Natural killer cell treated with Interleukin-12 subunit alpha and Interleukin-12 subunit beta and Interleukin-15 and Interleukin-18, amount 100 ng/mL, for 72 hours (primary cell): ENCODE measurements around the gene AFTPH. TPM values are rescaled to one million over a fixed set of nuclear protein-coding genes. Genes with fewer than 3 reads are reported as not detected.
A peak's percentile ranks its signal among the peaks of the same experiment; 100 is the strongest.

ENCODE experiments used
- ATAC-seq, 2 donors: fragments of 150-1000 bp; cut with Tn5 transposase in 1 of 2; sonication (Bioruptor Pico), chemical (Tn5 transposase) in 1 of 2; 2 replicates each; pipeline ENCODE4 v1.10.0; 2021
- DNase-seq: peaks from one replicate; pipeline ENCODE4 v3.0.0; 2022; ENCODE audit warnings: low spot score
- H3K27ac Mint-ChIP-seq, 2 donors: 1 replicate in 1 of 2; 2 replicates in 1 of 2; pipeline ENCODE4 v1.8.0; 2022; ENCODE audit warnings: mixed read lengths in 2 of 2, mild to moderate bottlenecking in 1 of 2, moderate library complexity in 1 of 2
- H3K27me3 Mint-ChIP-seq, 2 donors: 1 replicate in 1 of 2; 2 replicates in 1 of 2; pipeline ENCODE4 v1.8.0; 2022; ENCODE audit warnings: mixed read lengths in 2 of 2
- H3K36me3 Mint-ChIP-seq: one replicate; pipeline ENCODE4 v1.8.0; 2022; ENCODE audit warnings: mixed read lengths
- H3K4me1 Mint-ChIP-seq, 2 donors: 1 replicate in 1 of 2; 2 replicates in 1 of 2; pipeline ENCODE4 v1.8.0; 2022; ENCODE audit warnings: low read depth in 2 of 2, mixed read lengths in 2 of 2, mild to moderate bottlenecking in 1 of 2
- H3K4me3 Mint-ChIP-seq: one replicate; pipeline ENCODE4 v1.8.0; 2022; ENCODE audit warnings: mixed read lengths
- H3K9me3 Mint-ChIP-seq: 2 replicates; pipeline ENCODE4 v1.8.0; 2022; ENCODE audit warnings: mixed read lengths
- total RNA-seq, 2 donors: library from RNA; stranded (reverse); gene quantifications; one replicate each; pipeline ENCODE4 v1.2.3, GENCODE V29; 2022

AFTPH gene
- total RNA-seq, 2 donors from 2014 or later, result 38.7 to 49.0 TPM

GRCh38 chr2:64624862-64625261 is 100.7 kb downstream of the AFTPH start:
- Mint-ChIP-seq H3K9me3 (no peaks in the 10 kb centered on the region), H3K27me3 (no peaks in the 10 kb centered on the region), H3K4me1 (no peaks in the 10 kb centered on the region), H3K4me3 (no peak overlapping the region), H3K27ac (no peak overlapping the region), H3K36me3 (no peaks in the 10 kb centered on the region)
- ATAC-seq (peak in 1 of 2 donors; percentile 14), DNase-seq (peak; percentile 41)

- Mint-ChIP-seq H3K27me3 (no peaks in the 10 kb centered on the region), H3K27ac (peak overlapping the region in 1 of 2 donors; percentile 52), H3K4me3 (no peak overlapping the region), H3K4me1 (no peaks in the 10 kb centered on the region), H3K9me3 (no peaks in the 10 kb centered on the region), H3K36me3 (no peaks in the 10 kb centered on the region)
- ATAC-seq (peak in 1 of 2 donors; percentile 40), DNase-seq (peak; percentile 44)
Observed at GRCh38 chr2:64625299-64626145, 101.4 kb downstream of the AFTPH start.

DNA sequence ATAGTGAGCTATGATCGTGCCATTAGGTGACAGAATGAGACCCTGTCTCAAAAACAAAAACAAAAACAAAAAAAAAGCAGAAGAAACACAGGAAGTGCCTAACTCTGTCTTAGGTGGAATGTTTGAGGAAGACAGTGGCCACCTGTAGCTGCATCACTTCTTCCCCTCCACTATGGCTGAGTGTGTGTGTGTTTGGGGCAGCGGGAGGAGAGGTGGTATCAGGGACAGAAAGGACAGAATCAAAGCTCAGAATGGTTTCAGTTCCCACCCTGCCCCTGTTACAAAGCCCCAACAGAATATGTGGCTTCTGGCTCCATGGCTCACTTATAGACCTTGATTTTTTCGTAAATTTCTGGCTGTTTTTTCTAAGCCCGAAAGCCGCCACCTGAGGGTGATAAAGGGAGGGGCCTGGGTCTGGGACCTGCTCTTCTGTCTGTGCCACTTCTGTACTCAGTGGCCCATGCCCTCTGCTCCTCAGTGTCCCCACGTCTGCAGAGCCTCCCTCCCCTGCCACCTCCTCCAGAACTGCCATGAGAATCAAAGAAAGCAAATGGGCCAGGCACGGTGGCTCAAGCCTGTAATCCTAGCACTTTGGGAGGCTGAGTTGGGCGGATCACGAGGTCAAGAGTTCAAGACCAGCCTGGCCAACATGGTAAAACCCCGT is 102.2 kb downstream of the AFTPH start:
- H3K9me3 Mint-ChIP-seq, result no peaks in the 10 kb centered on the region
- H3K4me1 Mint-ChIP-seq, result no peaks in the 10 kb centered on the region
- no peaks in the 10 kb centered on the region for H3K36me3 Mint-ChIP-seq
- no peaks in the 10 kb centered on the region for H3K27me3 Mint-ChIP-seq
- DNase-seq (peak; percentile 18), ATAC-seq (no peak)
- H3K4me3 Mint-ChIP-seq, result no peak overlapping the region
- no peak overlapping the region for H3K27ac Mint-ChIP-seq

DNA sequence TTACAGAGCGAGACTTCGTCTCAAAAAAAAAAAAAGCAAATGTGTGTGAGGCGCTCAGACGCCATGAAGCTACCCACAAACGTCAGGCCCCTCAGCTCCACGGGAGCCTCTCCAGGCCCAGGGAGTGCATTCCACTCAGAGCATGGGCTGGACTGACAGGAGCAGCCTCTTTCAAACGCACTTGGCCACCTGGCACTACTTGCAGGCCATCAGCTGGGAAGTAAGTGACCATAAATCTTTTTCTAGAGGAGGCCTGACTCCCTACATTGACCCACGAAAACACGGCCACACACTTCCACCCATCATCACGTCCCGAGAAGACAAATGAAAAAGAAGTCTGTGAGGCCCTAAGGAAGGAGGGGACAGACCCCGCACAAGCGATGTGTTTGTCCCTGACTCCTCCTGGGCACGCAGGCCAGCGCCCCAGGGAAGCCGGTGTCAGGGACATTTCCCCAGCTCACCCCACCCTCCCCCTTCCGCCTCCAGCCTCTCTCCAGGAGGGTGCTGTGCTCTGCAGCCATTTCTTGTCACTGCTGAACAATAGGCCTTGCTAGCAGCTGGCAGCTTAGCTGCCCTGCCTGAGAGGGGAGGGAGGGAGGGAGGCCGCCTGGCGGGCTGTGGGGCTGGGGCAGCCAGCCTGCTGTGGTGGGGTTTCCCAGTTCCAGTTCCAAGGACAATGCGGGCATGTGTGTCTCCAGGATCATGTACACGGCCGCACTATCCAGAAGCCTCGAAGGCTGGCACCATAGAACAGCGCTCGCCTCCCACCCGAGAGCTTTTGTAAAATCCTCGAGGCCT is 103.0 kb downstream of the AFTPH start:
- Mint-ChIP-seq H3K4me3 (no peak overlapping the region), H3K36me3 (no peaks in the 10 kb centered on the region), H3K27ac (no peak overlapping the region), H3K4me1 (no peaks in the 10 kb centered on the region), H3K27me3 (no peaks in the 10 kb centered on the region), H3K9me3 (no peaks in the 10 kb centered on the region)
- ATAC-seq (no peak), DNase-seq (peak; percentile 12)

DNA sequence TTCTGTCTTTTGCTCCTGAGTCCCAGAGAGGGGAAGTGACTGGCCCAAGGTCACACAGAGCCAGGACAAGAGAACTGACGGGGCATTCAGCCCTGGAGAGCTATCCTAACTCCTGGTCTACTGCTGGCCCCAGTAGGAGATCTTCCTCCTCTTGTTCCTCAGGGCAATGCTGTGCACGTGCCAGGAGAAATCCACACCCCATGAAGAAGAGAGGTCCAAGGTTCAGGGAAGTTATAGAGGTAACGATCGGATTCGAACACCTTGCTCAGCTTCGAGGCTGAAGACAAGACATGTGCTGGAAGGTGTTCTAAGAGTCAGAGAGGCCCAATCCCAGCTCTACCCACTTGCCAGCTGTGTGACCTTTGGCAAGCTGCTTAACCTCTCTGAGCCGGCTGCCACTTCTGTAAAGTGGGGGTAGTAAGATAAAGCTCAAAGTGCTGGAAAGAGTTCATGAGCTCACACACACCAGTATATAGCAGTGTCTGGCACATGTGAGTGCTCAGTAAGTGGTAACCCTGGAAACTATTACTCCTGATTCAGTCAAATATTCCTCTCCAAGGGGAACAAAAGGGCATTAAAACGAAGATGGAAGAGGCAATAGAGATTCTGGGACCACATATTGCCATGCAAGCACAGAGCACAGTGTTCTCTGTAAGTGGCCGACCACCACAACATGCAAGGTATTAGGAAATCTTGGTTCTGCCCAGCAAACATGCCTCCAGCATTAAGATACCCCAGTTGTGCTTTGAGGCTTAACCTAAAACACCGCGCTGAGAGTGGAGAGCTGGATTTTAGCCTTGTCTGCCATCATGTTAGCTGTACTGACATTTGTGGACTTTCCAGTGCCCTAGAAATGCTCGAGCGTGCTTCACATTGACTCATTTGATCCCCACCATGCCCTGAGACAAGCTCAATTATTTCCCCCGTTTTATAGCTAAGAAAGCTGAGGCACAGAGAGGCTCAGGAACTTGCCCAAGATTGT is 104.0 kb downstream of the AFTPH start:
- ATAC-seq (no peak), DNase-seq (peak; percentile 13)
- Mint-ChIP-seq H3K4me1 (no peaks in the 10 kb centered on the region), H3K36me3 (peaks cover 5% of the 10 kb centered on the region), H3K27ac (no peak overlapping the region), H3K27me3 (no peaks in the 10 kb centered on the region), H3K9me3 (no peaks in the 10 kb centered on the region), H3K4me3 (no peak overlapping the region)

GRCh38 chr2:64629329-64629781 is 105.2 kb downstream of the AFTPH start:
- DNase-seq, result no peak
- ATAC-seq, result no peak
- H3K36me3 Mint-ChIP-seq, result peaks cover 11% of the 10 kb centered on the region

GRCh38 chr2:64629875-64630274 is 105.7 kb downstream of the AFTPH start:
- Mint-ChIP-seq H3K4me1 (peaks cover 5 to 6% of the 10 kb centered on the region in 2 donors), H3K36me3 (peaks cover 11% of the 10 kb centered on the region), H3K27me3 (no peaks in the 10 kb centered on the region), H3K9me3 (no peaks in the 10 kb centered on the region), H3K27ac (no peak overlapping the region), H3K4me3 (no peak overlapping the region)
- no peak for ATAC-seq
- peak; percentile 8 for DNase-seq

More at GRCh38 chr2:64629329-64629781, 105.2 kb downstream of the AFTPH start:
- no peak overlapping the region for H3K27ac Mint-ChIP-seq
- no peaks in the 10 kb centered on the region for H3K9me3 Mint-ChIP-seq
- H3K27me3 Mint-ChIP-seq, result no peaks in the 10 kb centered on the region
- peaks cover 4 to 6% of the 10 kb centered on the region in 2 donors for H3K4me1 Mint-ChIP-seq
- no peak overlapping the region for H3K4me3 Mint-ChIP-seq

DNA sequence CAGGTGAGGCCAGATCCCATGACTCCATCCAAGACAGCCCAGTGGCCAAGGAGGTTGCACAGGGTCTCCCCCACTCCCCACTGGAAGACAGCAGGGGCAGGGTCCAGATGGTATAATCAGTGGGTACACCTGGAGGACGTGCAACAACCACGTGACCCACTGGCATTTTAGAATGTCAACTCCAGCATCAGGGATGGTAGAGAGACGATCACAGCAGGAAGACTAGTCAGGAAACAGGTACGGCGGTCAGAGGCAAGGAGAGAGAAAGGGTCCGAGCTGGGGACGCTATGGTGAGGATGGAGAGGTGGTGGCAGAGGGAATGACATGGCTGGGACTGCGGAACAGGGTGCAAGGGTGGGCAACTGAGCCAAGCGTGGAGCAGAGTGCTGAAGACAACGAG is 106.6 kb downstream of the AFTPH start:
- no peaks in the 10 kb centered on the region for H3K27me3 Mint-ChIP-seq
- peaks cover 14% of the 10 kb centered on the region for H3K36me3 Mint-ChIP-seq
- no peak overlapping the region for H3K27ac Mint-ChIP-seq
- no peak for DNase-seq
- H3K9me3 Mint-ChIP-seq, result no peaks in the 10 kb centered on the region
- H3K4me1 Mint-ChIP-seq, result peaks cover 8% of the 10 kb centered on the region in 2 donors
- ATAC-seq, result no peak
- no peak overlapping the region for H3K4me3 Mint-ChIP-seq

DNA sequence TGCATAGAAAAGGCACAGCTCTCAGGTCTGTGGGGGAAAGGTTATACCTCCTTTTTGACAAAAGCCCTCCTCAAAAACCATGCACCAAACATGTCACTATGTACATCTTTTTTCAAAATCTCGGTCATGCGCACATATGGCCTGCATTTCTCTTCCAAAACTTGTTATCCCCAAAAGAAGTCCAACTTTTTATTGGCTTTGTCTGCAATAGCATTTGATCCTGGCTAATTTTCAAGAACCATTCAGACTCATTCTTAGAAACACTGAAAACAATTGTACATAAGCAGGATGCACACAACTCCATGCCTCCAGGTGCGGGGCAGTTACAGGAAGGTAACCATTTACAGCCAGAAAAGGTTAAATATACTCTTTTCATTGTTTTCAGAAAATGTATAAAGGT is 107.6 kb downstream of the AFTPH start:
- Mint-ChIP-seq H3K27me3 (no peaks in the 10 kb centered on the region), H3K4me3 (no peak overlapping the region), H3K36me3 (peaks cover 15% of the 10 kb centered on the region), H3K9me3 (no peaks in the 10 kb centered on the region), H3K4me1 (peaks cover 18 to 19% of the 10 kb centered on the region in 2 donors), H3K27ac (no peak overlapping the region)
- DNase-seq (no peak), ATAC-seq (no peak)

DNA sequence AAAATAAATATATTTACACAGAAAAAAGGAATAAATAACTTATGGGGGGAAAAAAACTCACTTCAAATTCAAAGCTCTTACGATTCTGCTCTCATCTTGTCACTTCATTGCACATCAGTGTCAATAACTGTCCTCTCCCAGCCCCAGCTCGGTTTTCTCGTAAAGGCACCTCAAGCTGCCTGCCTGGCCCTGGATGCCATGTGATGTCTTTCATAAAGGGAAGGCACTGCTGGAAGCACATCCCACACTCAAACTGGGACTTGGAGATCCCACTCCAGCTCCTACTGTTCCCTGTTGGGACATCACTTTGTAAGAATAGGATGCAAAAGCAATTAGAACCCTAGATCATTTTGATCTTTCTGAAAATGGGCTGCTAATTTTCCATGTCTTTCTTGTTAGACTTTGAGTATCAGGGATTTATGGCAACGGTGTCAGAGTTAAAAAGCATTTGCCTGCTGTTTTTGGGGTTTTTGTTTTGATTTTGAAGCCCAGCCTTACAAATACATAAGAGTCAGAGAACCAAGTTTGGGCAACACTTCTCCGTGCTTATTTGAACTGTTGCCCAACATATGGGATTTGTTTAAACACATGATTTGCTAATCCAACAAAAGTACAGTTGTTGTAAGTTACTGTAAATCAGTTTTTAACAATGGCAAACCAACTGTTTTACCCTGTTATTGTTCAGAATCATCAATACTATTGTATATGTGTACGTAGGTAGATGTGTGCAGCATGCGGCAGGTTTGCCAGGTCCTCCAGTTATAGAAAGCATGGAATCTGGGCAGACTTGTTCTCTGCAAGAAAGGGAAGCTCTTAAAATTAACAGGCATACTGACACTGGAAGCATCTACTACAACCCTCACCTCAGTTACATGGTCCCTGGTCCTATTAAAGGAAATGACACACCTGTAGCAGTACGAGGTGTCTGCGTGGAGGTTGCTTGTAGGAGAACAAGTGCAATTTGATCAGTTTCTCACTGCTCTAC is 109.0 kb downstream of the AFTPH start:
- no peak overlapping the region for H3K4me3 Mint-ChIP-seq
- ATAC-seq (no peak), DNase-seq (no peak)
- no peak overlapping the region for H3K27ac Mint-ChIP-seq
- peaks cover 15% of the 10 kb centered on the region for H3K36me3 Mint-ChIP-seq
- no peaks in the 10 kb centered on the region for H3K27me3 Mint-ChIP-seq
- peaks cover 30 to 32% of the 10 kb centered on the region in 2 donors for H3K4me1 Mint-ChIP-seq
- H3K9me3 Mint-ChIP-seq, result no peaks in the 10 kb centered on the region

DNA sequence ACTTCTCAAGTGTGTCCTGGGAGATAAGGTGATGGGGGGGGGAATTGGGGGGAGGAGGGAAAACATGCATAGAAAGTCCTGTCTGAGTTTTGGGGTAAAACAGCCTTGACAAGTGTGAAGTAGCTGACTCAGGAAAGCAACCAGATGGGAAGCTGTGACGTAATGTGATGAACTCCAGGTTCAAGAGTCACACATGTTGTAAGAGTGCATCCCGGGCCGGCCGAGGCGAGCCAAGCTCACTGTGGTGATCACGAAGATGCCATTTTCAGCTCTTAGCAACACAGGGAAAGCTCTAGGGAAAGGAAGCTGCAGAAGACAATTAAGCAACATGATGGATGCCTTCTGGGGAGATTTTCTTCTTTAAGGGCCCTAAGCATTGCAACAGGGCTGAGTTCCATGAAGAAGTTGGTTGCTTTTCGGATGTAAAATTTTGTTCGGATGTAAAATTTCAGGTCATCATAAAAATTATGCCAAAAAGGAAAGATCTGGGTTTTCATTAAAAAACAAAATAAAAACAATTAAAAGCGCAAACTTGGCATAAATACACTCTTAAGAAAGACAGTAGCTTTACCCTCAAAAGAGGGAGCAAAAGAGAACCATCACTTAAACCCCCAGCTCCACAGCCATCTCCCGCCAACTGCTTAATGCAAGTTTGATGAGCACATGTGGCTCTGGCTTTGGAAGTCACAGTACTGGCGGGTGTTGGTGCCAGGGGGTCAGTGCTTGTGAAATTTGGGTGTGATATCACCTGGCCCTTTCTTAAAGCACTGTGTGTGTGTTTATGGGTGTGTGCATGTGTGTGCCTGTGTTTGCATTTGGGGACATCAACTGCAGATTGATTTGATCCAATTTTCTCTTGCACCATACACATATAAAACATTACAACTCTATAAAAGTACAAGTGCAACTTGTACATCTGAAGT is 110.5 kb downstream of the AFTPH start:
- Mint-ChIP-seq H3K27ac (no peak overlapping the region), H3K4me1 (peaks cover 33 to 38% of the 10 kb centered on the region in 2 donors), H3K9me3 (no peaks in the 10 kb centered on the region), H3K4me3 (no peak overlapping the region), H3K36me3 (peaks cover 15% of the 10 kb centered on the region), H3K27me3 (no peaks in the 10 kb centered on the region)
- no peak for ATAC-seq
- DNase-seq, result no peak
